EH (cell line): ENCODE measurements around the gene MATN1.

Source experiments
- DNase-seq: peaks from one replicate; pipeline ENCODE4 v3.0.0-alpha.2; 2015; ENCODE audit warnings: low read depth

MATN1 gene

DNA sequence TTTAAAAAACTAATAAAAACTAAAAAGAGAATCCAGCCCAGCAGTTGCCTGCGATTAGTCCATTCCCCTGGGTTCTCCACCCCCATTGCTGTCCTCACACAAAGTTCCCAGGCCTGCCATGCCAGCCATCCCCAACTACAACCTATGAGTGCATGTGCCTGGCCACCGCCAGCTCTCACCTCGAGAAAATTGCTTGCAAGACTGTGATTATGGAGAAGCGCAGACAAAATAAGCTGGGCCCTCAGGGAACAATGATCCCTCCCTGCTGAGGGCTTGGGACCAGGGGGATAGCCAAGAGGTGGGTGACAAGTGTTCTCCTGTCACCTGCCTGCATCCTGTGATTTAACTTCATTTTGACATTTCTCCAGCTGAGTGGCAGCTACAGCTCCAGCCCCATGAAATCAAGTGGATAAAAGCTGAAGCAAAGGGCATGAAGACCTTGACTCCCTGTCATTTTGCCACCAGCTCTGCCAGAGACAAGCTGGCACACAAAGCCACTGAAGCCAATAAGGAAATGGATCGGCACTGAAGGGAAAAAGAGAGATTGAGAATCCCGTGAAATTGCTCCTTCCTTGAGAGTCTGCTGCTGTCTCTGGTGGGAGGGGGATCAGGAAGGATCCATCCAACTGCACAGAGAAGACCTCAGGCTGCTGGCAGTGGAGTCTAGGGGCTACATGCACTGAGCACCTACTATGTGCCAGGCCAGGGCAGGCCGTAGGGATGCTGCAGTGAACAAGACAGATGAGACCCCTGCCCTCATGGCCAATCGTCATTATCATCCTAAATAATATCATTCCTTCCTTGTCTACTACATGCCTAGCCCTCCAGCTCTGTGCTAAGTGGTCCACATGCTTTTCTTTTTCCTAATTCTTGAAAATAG lies 40.7 kb downstream of the MATN1 start:
- no peak for DNase-seq

DNA sequence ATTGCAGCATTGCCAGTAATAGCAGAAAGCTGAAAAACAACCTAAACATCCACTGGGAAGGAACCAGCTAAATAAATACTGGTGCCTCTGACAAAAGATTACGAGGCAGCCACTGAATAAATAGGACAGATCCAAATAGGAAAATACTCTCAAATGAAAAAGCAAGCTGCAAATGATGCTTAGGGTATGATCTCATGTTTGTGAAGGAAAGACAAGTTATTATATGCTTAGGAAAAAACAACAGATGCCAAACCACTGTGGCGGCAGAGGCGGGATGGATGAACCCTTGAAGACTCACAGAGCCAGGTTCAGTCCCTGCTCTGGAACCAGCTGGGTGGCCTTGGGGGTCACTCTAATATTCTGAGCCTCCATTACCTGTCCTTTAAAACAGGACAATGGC lies 41.6 kb downstream of the MATN1 start:
- no peak for DNase-seq

DNA sequence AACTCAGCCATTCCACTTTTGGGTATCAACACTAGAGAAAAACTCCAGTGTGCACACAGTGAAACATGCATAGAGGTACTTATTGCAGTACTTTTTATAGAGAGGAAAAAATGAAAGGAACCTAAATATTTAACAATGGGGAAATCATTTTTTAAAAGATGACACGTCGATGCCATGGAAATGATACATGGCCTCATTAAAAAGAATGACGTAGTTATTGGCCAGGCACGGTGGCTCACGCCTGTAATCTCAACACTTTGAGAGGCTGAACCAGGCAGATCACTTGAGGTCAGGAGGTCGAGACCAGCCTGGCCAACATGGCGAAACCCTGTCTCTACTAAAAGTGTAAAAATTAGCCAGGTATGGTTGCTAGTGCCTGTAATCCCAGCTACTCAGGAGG lies 42.5 kb downstream of the MATN1 start:
- no peak for DNase-seq

DNA sequence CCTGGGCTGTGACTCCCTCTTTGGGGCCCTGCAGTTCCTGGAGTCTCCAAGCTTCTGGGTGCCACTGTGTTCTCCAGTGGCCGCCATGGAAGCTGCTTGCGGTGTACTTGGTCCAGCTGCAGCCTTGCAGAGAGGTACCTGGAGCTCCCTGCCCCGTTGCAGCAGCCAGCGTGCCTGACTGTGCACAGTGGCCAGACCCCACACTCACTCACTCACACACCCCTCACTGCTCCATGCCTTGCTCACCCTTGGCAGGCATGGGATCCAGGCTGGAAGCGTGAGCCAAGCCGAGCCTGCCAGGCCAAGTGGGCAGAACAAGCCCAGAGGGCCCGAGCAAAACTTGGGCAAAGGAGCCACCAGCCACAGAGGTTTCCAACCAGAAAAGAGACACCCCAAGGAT lies 43.0 kb downstream of the MATN1 start:
- DNase-seq: no peak

DNA sequence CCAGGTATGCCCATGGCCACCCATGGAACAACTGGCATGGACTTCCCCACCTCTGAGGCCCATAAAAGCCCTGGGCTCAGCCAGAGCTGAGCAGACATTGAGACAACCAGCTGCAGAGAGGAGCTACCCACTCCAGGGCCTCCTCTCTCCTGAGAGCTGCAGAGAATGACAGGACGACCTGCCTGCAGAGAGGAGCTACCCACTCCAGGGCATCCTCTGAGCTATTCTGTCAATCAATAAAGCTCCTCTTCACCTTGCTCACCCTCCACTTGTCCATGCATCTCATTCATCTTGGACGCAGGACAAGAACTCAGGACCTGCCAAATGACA lies 43.4 kb downstream of the MATN1 start:
- DNase-seq: no peak

DNA sequence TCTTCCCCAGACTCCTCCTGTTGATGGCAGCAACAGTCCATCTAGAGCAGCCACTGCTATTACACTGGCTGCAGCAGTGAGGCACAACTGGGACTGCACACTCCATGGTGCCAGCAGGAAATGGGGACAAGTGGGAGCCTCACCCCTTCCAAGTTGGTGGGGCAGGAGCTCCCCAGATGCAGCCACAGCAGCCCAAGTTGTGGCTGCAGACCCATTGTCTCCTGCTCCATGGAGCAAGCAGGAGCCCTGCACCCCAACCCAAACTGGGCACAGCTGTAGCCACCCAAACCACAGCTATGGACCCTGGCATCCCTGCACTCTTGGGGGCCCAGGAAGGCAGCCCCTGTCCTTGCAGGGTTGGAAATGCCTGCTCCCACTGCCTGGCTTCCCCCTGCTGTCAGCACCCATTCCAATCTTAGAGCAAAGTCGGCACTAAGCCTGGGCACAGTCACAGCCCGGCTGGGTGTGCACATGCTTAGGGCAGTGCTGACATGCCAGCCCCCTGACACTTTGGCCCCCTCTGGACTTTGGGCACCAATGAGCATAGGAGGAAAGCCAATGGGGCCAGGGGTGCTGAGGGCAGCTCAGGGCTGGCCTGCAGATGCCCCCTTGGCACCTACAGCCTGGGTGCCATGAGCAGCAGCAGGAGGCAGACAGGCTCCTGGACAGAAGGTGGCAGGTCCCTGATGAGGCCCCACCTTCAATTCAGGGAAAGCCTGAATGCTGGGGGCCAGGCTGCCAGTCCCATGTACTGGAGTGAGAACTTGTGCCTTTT lies 44.0 kb downstream of the MATN1 start:
- DNase-seq: peak; percentile 9

DNA sequence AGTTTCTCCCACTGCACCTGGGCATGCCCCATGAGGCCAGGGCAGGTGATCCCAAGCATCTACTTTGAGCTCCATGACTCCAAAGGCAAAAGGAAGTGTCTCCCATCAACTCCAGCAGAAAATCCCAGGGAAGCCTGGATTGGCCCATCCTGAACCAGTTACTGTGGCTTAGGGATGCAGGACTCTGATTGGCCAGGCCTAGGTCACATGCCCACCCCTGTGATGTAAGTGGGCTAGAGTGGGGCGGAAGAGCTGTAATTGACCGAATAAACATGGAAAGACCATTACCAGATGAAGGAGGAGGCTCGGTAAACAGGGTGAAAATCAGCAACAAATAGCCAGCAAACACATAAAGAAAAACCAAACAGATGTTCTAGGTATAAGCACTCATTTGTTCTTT lies 45.2 kb downstream of the MATN1 start:
- DNase-seq: no peak

DNA sequence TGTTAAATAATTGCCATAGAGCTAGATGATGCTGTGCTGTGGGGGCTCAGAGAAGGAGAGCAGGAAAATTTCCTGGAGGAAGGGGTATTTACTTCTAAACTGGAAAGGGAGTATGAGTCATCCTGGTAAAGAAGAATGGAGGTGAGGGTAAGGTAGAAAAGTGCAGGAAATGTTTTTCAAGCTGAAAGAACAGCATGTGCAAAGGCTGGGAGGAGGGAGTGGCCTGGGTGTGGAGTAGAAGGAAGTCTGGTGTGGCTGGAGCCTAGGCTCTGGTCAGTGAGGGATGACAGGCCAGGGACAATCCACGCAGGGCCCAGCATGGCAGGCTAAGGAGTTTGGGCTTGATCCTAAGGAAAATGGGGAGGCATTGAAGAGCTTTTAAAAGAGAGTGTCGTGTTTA lies 45.9 kb downstream of the MATN1 start:
- no peak for DNase-seq

DNA sequence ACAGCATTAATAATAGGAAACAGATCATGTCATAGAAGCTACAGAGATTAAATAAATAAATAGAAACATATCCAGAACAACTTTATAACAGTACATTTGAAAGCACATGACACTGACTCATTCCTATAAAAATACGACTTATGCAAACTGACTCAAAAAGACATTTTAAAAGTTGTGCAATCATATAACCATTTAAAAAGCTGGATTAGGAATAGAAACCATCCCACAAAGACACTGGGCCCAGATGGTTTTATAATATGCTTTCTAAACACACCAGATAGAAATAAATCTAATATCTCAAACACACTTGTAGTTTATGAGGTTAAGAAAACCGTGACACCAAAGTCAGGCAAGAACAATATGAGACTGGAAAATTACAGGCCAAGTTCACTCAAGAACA lies 47.6 kb downstream of the MATN1 start:
- peak; percentile 89 for DNase-seq

DNA sequence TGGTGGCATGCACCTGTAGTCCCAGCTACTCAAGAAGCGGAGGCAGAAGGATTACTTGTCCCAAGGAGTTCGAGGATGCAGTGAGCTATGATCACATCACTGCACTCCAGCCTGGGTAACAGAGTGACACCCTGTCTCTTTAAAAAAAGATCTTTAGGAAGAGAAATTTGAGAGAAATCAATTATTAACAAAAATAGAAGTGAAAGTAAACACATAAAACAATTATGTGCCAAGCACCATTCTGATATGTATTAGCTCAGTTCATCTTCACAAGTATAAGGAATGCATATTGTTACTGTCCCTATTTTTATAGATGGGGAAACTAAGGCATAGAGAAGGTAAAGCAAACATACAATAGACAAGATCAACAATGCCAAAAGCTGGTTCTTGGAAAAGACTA lies 48.1 kb downstream of the MATN1 start:
- DNase-seq: no peak

DNA sequence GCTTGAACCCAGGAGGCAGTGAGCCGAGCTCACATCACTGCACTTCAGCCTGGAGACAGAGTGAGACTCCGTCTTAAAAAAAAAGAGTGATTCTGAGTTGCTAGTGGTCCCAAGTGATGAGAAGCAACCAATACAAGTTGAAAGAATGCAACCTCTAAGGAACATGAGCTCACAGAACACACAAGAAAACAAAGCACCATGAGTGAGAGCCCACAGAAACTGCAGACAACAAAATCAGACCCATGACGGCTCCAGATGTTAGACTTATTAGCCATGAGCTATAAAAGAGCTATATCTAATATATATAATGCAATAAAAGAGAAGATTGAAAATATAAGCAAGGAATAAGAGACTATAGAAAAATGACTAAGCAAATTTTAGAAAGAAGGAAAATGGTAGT lies 50.0 kb downstream of the MATN1 start:
- no peak for DNase-seq

DNA sequence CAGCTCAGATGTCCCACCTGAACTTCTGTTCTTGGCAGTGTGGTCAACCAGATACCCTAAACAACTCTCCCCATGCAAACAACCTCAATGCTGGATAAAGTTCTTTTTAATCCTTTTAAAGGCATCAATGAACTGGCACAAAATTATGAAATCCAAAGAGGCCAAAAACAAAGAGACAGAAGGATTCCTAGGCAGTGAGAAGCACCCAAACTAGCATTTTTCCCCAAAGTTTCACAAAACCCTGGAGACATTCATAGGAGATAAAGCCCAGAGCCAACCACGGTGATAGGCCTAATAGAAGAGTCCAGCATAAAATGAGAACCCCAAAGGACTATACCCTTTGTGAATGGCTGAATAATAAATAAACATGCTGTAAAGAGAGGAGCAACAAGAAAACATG lies 50.7 kb downstream of the MATN1 start:
- DNase-seq: peak; percentile 36

DNA sequence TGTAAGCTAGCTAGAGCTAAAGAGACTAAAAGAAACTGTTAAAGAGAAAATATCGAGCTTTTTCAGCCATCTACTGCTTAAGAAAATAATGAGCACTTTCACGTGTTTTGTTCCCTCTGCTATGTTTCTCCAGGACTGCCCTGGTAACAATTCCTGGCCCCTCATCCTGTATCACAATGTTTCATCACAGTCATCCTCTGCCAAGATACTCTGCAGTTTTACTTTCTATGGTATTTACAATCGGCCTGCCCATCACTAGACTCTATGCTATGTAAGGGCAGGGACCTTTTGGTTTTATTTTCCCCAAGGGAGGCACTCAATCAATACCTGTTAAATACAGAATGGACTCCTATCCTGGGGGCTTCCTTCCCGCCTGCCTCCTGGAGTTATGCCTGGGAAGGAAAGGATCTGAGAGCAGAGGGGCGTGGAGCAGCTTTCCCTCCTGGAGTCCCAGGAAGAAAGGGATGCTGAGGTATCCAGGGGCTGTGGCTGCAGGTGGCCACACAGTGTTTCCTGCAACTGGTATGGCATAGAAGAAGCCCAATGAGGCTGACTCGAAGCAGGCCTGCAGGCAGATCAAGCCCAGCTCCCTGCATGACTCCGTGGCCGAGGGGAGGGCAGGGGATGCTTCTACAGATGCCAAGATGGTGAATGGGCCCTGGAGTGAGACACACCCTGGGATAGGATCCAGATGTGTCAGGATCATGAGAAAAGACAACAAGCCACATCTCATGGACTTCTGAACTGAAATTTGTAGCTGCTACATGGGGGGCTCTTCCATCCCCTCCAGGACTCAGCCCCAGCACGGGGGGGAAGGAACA lies 52.9 kb downstream of the MATN1 start:
- peak; percentile 87 for DNase-seq

DNA sequence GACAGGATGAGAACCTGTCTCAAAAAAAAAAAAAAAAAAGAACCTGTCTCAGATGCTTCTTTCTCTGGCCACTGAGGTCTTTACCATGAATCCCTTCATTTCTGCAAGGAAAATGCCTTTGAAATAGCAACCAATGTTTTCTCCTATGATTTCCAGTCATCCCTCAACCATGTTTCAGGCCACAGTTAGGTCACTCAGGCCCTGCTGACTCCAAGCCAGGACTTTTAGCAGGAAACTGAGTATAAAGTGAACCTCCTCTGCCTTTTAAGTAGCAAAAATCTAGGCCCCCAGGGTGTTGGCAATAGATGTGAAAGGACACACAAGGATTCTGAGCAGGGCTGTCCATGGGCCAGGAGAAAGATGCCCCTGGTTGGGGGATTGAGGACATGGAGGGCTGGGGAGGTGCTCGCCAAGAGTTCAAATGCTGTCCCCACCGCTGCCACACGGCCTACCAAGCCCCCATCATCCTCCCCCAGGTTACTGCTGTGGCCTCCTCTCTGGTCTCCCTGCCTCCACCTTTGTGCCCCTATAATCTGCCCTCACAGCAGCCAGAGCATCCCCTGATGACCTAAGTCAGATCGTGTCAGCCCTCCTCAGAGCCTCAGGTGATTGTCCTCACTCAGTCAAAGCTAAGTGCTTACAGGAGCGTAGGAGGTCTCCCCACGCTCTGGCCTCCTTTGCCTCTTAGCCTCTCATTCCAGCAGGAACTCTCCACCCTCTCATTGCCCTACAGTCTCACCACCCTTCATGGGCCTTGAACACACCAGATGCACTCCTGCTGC lies 54.6 kb downstream of the MATN1 start:
- DNase-seq: peak; percentile 78

DNA sequence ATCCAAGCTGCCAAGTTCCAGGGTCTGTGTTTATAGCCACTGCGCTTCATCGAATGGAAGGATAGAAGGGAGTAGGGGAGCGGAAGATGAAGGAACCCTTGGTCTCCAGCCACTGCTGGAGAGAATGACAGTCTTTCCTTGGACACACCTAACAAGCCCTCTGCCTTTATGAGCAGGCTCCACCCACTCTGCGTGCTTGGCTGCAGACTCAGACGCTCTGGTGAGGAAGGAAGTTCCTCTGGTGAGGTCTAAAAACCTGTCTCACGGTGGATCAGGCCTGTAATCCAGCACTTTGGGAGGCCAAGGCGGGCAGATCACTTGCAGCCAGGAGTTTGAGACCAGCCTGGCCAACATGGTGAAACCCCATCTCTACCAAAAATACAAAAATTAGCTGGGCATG lies 55.4 kb downstream of the MATN1 start:
- peak; percentile 62 for DNase-seq

DNA sequence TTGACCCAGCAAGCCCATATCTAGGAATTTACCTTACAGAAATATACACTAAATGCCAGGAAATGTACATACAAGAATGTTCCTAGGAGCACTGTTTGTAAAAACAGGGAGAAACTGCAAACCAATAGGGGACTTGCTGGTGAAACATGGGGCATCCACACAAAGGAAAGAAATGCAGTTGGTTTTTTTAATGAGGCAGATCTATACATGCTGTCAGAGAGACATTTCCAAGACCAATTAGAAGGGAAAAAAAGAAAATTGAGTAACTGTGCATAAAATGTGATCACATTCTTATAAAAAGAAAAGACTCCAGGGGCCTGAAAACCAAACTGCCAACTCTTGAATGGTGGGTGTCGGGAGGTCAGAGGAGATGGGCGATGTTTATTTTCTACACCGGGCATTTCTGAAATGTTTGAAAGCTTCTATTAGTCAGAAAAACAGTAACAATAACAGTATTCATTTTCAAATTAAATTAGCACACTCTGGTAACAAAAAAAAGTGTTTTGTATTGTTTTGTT lies 56.6 kb downstream of the MATN1 start:
- DNase-seq: no peak

DNA sequence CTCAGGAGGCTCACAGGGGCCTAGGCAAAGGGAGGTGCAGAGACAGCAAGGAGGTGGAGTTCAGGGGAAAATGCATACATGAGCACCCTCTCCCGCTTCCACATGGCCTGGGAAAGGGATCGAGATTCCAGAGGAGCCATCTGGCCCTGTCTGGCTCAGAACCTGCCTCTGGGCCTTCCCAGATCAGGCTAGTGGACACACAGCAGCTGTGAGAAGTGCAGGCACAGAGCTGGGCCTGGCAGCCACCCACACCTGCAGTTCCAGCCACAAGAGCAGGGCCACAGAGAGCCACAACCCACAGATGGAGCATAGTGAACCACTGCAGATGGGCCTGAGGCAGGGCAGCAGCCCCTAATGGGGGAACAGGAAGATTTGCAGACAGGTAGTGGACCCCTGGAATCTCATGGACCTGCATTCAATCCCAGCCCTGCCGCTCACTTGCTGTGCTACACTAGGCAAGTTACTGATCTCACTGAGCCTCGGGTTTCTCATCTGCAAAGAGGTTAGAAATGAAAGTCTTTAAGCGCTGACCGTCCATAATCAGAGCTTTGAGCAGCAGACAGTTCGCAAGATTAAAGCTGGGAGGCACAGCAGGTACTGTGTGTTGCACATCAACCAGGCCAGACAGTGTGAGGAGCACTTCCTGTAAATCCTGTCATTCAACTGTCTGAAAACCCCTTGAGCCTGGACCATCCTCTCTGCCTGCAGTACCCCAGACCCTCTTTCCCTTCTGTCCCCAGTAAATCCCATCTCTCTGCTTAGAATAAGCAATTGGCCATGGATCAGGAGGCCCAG lies 58.0 kb downstream of the MATN1 start:
- no peak for DNase-seq

DNA sequence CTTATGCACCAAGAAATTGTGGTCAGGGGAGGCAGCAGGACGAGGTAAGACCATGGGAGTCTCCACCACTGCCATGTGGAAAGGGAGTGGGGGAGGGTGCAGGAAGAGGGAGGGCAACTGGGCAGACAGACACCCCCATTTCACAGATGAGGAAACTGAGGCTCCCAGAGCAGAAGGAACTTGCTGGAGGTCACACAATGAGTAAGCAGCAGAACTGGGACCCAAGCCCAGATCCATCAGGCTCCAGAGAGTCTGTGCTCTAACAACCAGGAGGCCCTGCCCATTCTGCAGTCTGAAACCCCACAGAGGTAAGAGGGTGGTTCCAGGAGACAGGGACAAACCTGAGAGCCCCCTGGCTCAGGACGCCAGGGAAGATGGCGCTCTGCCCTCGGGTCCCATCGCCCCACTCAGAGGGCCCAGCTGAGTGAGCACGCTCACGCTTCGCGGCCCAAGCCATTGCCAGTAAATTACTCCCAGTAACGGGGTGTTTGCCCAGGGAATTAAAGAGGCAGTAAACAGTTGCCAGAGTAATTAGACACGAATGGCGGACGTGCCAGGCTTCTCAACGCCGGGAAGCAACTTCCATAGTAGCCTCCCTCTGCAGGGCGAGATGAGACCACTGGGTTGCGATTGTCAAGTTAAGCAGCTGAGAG lies 59.2 kb downstream of the MATN1 start:
- DNase-seq: no peak

DNA sequence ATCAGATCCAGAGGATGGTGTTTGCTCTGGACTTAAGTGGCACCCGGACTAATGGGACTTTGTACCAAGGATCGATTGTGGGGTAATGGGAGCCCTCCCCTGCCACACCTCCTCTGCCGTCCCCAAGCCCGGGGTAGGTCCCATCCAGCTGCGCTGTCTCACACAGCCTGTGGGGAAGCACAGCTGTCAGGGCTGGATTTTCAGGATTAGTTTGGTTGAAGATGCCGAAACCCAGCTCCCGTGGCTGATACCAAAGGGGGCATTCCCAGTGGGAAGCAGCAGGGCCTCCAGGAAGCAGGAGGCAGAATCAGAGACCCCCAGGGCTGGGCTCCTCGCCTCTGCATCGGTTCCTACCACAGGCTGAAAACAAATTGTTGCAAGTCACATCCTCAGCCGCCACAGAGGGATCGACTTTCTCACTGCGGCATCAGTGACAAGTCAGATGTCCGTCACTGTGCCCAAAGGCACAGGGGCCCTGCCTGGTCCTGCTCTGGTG lies 59.7 kb downstream of the MATN1 start:
- no peak for DNase-seq

DNA sequence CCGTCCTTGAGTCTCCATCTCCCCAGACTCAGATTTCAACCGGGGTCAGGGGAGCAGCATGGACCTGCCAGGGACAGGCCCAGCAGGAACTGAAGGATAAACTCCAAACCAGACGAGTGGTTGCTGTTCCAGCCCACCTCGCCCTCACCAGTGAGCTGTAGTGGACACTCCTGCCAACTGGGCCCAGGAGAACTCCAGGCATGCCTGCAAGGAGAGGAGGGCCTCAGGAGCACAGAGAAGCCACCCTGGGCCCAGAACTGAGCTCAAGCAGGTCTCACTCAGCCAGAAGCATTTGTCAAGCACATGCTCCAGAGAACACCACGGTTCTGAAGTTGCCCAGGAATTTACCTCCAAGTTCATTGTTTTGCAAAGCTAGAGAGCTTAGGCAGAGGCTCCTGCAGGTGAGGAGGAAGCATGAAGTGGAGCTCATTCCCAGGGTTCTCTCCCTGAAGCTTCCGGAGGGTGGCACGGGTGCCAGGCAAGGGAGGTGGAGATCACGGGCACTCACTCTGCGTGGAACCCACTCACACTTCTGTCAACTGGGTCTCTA lies 61.0 kb downstream of the MATN1 start:
- DNase-seq: no peak
